ENCODE results near the gene DLG2. TPM values are rescaled to one million over a fixed set of nuclear protein-coding genes. Genes with fewer than 3 reads are reported as not detected.

DLG2 gene
- total RNA-seq, 4 donors from 2014 or later, result 0.18 to 8.3 (median 2.5) TPM

DNA sequence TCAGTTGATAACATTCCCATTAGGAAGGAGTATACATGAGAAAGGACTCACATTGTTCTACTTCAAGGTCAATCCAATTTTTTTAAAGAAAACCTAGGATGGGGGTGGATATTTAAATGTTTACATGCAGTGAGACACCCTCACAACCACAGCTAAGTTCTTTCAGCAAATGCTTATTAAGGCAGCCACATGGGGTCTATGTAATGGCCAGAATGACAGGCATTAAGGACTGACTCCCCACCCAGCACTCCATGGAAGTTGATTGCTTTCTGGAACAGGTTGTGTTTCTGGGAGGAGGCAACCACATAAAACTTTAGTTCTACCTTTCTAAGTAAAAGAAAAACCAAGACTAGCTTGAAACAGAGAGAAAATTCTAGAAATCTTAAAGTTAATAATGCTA is 1678.9 kb downstream of the DLG2 start:
- TF ChIP-seq POLR2A (IDR thresholded peaks at IDR 0.05), result no peak
- TF ChIP-seq, protein P1, sequence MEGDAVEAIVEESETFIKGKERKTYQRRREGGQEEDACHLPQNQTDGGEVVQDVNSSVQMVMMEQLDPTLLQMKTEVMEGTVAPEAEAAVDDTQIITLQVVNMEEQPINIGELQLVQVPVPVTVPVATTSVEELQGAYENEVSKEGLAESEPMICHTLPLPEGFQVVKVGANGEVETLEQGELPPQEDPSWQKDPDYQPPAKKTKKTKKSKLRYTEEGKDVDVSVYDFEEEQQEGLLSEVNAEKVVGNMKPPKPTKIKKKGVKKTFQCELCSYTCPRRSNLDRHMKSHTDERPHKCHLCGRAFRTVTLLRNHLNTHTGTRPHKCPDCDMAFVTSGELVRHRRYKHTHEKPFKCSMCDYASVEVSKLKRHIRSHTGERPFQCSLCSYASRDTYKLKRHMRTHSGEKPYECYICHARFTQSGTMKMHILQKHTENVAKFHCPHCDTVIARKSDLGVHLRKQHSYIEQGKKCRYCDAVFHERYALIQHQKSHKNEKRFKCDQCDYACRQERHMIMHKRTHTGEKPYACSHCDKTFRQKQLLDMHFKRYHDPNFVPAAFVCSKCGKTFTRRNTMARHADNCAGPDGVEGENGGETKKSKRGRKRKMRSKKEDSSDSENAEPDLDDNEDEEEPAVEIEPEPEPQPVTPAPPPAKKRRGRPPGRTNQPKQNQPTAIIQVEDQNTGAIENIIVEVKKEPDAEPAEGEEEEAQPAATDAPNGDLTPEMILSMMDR (IDR thresholded peaks at IDR 0.05), result no peak
- Histone ChIP-seq H3K9me3 (no peaks in the 10 kb centered on the region), H3K27me3 (no peaks in the 10 kb centered on the region), H3K36me3 (no peaks in the 10 kb centered on the region), H3K4me1 (no peaks in the 10 kb centered on the region), H3K4me3 (no peak overlapping the region), H3K27ac (no peak overlapping the region)
- DNase-seq, result no peak

DNA sequence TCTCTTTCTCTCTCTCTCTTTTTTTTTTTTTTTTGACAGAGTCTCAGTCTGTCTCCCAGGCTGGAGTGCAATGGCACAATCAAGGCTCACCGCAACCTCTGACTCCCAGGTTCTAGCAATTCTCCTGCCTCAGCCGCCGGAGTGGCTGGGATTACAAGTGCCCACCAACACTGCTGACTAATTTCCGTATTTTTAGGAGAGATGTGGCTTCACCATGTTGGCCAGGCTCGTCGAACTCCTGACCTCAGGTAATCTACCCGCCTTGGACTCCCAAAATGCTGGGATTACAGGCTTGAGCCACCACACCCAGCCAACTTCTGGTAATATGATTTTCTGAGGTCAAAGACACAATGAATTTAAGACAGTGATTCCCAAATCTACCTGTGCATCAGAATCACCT is 1681.2 kb downstream of the DLG2 start:
- Histone ChIP-seq H3K4me3 (no peak overlapping the region), H3K4me1 (no peaks in the 10 kb centered on the region), H3K9me3 (no peaks in the 10 kb centered on the region), H3K27me3 (no peaks in the 10 kb centered on the region), H3K36me3 (no peaks in the 10 kb centered on the region), H3K27ac (no peak overlapping the region)
- DNase-seq, result no peak
- TF ChIP-seq POLR2A (IDR thresholded peaks at IDR 0.05), result no peak
- TF ChIP-seq, protein P1 (IDR thresholded peaks at IDR 0.05), result no peak

DNA sequence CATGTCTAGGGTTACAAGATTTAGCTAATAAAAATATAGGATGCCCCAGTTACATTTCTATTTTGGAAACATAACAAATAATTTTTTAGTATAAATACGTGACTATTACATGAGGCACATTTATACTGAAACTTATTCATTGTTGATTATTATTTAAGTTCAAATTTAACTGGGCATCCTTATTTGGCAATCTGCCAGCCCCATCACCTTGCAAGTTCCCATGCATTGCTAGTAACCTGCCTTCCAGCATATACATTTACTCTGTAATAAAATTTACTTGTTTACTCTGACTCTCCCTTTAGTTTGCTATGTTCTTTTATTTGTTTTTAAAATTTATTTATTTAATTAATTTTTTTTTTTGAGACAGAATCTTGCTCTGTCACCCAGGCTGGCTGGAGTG is 1686.1 kb downstream of the DLG2 start:
- Histone ChIP-seq H3K36me3 (no peaks in the 10 kb centered on the region), H3K27me3 (no peaks in the 10 kb centered on the region), H3K4me3 (no peak overlapping the region), H3K9me3 (no peaks in the 10 kb centered on the region), H3K4me1 (no peaks in the 10 kb centered on the region), H3K27ac (no peak overlapping the region)
- DNase-seq, result no peak
- no peak for TF ChIP-seq POLR2A (IDR thresholded peaks at IDR 0.05)
- TF ChIP-seq, protein P1 (IDR thresholded peaks at IDR 0.05), result no peak

DNA sequence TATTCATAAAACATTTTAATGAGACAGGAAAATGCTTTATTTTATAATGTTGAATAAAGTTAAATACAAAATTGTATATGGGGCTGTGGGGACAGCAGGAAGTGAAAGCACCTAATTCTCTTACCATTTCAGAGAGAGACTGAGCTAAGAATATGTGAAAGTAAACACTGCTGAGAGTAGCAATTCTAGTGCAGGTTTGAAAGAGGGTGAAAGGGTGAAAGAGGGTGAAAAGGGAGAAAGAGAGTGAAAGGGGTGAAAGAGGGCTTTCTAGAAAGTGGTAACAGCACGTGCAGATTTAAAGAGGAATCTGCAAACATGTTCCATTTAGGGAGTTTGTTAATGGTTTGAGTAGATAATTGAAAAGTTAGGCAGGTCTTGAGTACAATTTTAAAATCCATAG is 1689.0 kb downstream of the DLG2 start:
- H3K9me3 ChIP-seq, result no peaks in the 10 kb centered on the region

DNA sequence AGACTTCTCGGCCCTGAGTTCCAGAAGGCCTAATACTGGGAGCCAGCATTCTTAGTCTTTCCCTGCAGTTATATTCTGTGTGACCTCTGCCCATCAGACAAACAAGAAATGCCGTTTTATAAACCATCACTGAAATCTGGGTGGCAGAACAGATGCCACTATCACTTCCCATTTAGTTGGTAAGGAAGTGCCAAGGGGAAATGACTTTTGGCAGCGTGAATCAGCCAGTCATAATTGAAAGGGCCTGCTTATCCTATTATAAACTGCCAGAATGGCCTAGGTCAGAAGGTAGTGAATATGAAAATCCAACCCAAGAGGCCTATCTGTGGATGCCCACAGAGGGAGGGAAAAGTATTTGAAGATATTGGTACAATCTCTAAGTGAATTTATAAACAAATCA is 1694.1 kb downstream of the DLG2 start:
- no peak for TF ChIP-seq POLR2A (IDR thresholded peaks at IDR 0.05)
- TF ChIP-seq, protein P1 (IDR thresholded peaks at IDR 0.05), result no peak
- H3K27ac ChIP-seq, result no peak overlapping the region

More for the DNA sequence above, 1689.0 kb downstream of the DLG2 start:
- no peak overlapping the region for H3K4me3 ChIP-seq
- no peak for DNase-seq
- TF ChIP-seq POLR2A (IDR thresholded peaks at IDR 0.05), result no peak
- TF ChIP-seq, protein P1 (IDR thresholded peaks at IDR 0.05), result no peak
- H3K36me3 ChIP-seq, result no peaks in the 10 kb centered on the region
- H3K4me1 ChIP-seq, result no peaks in the 10 kb centered on the region
- H3K27me3 ChIP-seq, result no peaks in the 10 kb centered on the region
- no peak overlapping the region for H3K27ac ChIP-seq

DNA sequence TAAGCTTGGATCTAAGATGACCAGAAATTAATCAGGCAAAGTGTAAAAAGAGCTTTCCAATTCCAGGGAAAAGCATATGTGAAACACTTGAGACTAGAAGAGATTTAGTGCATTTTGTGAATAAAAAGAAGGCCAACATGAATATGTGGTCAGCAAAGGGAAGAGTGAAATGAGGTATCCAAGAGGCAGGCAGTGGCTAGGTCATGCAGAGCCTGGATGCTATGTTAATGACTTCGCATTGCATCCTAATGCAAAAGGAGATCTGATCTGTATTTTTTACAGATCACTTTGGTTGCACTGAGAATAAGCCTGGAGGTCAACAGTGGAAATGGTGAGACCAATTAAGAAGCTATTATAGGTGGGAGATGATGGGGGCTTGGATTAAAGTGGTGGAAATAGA is 1699.7 kb downstream of the DLG2 start:
- Histone ChIP-seq H3K27me3 (no peaks in the 10 kb centered on the region), H3K9me3 (no peaks in the 10 kb centered on the region), H3K36me3 (no peaks in the 10 kb centered on the region), H3K27ac (no peak overlapping the region), H3K4me3 (no peak overlapping the region), H3K4me1 (no peaks in the 10 kb centered on the region)
- no peak for TF ChIP-seq POLR2A (IDR thresholded peaks at IDR 0.05)
- TF ChIP-seq, protein P1 (IDR thresholded peaks at IDR 0.05), result no peak
- no peak for DNase-seq

More for the DNA sequence above, 1694.1 kb downstream of the DLG2 start:
- DNase-seq, result no peak
- H3K9me3 ChIP-seq, result no peaks in the 10 kb centered on the region
- H3K4me3 ChIP-seq, result no peak overlapping the region
- H3K4me1 ChIP-seq, result no peaks in the 10 kb centered on the region
- H3K36me3 ChIP-seq, result no peaks in the 10 kb centered on the region
- no peaks in the 10 kb centered on the region for H3K27me3 ChIP-seq
